ENCODE data around the gene AP2A2.

DNA sequence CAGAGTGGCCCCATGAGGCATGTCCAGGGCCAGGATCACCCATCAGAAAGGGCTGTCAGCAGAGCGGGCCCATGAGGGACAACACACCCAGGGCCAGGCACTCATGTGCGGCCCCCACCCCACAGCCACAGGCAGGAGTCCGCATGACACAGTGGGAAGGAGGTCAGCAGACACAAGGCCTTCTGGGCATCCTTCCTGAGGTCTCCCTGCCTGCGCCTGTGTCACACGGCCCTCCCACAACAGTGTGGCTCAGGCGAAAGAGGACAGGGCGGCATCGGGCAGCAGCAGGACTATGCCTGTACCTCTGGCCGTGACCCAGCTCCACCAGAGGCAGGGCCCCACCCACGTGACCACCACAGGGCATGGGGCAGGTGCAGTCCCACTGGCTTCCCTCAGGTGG is 42.1 kb upstream of the AP2A2 start:
- no peak for TF ChIP-seq POLR2AphosphoS5 (IDR thresholded peaks at IDR 0.05; ENCODE audit: borderline replicate concordance, low read depth, low read length)
- TF ChIP-seq EZH2 (IDR thresholded peaks at IDR 0.05), result no peak

Data from SK-N-MC (cell line).